ENCODE data around the gene CHAD. TPM values are rescaled to one million over a fixed set of nuclear protein-coding genes. Genes with fewer than 3 reads are reported as not detected.

The CHAD gene
- total and polyA plus RNA-seq, 2 donors (not counting 3 experiments of a cell fraction or from before 2014, with no cell fraction given): not detected

- Histone ChIP-seq H3K27me3 (ENCODE audit: control insufficient read depth in 2 of 2, insufficient read depth in 2 of 2, low read length in 2 of 2) (peaks cover 3 to 6% of the 10 kb centered on the region in 2 experiments), H2AFZ (ENCODE audit: low read depth, low read length) (no peak overlapping the region), H3K9me3 (replicated peaks; ENCODE audit: control insufficient read depth, insufficient read depth, low read length) (no peaks in the 10 kb centered on the region), H3K36me3 (ENCODE audit: control insufficient read depth in 2 of 2, extremely low read depth in 1 of 2, insufficient read depth in 2 of 2, low read length in 2 of 2) (no peaks in the 10 kb centered on the region), H3K4me2 (ENCODE audit: insufficient read depth, low read length) (no peak overlapping the region), H4K20me1 (replicated peaks; ENCODE audit: control insufficient read depth, extremely low read depth, insufficient read depth, low read length) (no peaks in the 10 kb centered on the region), H3K4me3 (replicated peaks in 1 of 3; ENCODE audit: insufficient read depth in 1 of 3, low read depth in 1 of 3, low read length in 3 of 3) (no peak overlapping the region), H3K27ac (ENCODE audit: insufficient read depth, low read depth, low read length) (no peak overlapping the region), H3K4me1 (ENCODE audit: control insufficient read depth, extremely low read depth, insufficient read depth, low read length) (no peaks in the 10 kb centered on the region), H3K9me1 (replicated peaks; ENCODE audit: control insufficient read depth, extremely low read depth, insufficient read depth, low read length) (no peaks in the 10 kb centered on the region), H3K9ac (replicated peaks; ENCODE audit: extremely low read depth, insufficient read depth, low read length) (no peak overlapping the region), H3K79me2 (ENCODE audit: control insufficient read depth, insufficient read depth, low read length) (no peaks in the 10 kb centered on the region)
- CTCF ChIA-PET: interaction anchor here (0.6 to 3.4 kb wide), 15 partner anchors 9 to 323 kb away, joined by 3 to 28 read pairs (median 5); no protein-coding TSS in a partner anchor
- intact Hi-C loops (cut with micrococcal nuclease) (loop anchor here (1.0 kb wide), 1 partner anchor 19 kb away; no protein-coding TSS in a partner anchor), dilution Hi-C loops (cut with MboI; ENCODE audit: extremely low pct_ligation_motif_present, low sequenced_read_pairs) (no loop called here)
- no TSS peak for BruUV-seq (replicated peaks)
- POLR2A ChIA-PET: no interaction called here
- FAIRE-seq: peak; percentile 76
- TF ChIP-seq MAX (IDR thresholded peaks at IDR 0.05; ENCODE audit: insufficient read depth, insufficient read length) (no peak), CTCF (IDR thresholded peaks at IDR 0.05; ENCODE audit: extremely low read depth in 1 of 2, insufficient read depth in 1 of 2, low read depth in 1 of 2, low read length in 2 of 2) (peak; percentile 28 to 29), GATA2 (IDR thresholded peaks at IDR 0.05; ENCODE audit: insufficient read depth, insufficient read length, low read depth, low read length) (no peak), EZH2 (IDR thresholded peaks at IDR 0.05; ENCODE audit: borderline replicate concordance, low read depth, low read length, severe bottlenecking) (no peak), JUN (IDR thresholded peaks at IDR 0.05; ENCODE audit: borderline replicate concordance, insufficient read depth, insufficient read length, low read depth) (no peak), FOS (IDR thresholded peaks at IDR 0.05; ENCODE audit: borderline replicate concordance, insufficient read depth, low read length) (no peak), POLR2A (IDR thresholded peaks at IDR 0.05; ENCODE audit: low read depth, low read length) (no peak)
- peak; percentile 42 for DNase-seq (ENCODE audit: low read depth, low spot score)
These were observed 32.4 kb upstream of the CHAD start for GRCh38 chr17:50501054-50501453.
